Caco-2 (cell line): ENCODE results near the gene LUZP1. TPM values are rescaled to one million over a fixed set of nuclear protein-coding genes. Genes with fewer than 3 reads are reported as not detected.

Experiments
- BruUV-seq: library from RNA; stranded (reverse); fragments of 400-500 nt; replicated peaks from 2 replicates; lab custom pipeline; 2021; lab: Mats Ljungman, UMichigan
- CTCF ChIA-PET: fragments of 300-600 bp; sonication (Branson Sonifier 250); formaldehyde crosslinking; loops from one replicate; lab custom pipeline; 2022; ENCODE audit warnings: antibody characterized with exemption; lab: Charles Lee
- POLR2A ChIA-PET: fragments of 300-600 bp; sonication (Branson Sonifier 250); formaldehyde crosslinking; loops from one replicate; lab custom pipeline; 2022; ENCODE audit warnings: antibody characterized with exemption; lab: Charles Lee
- DNase-seq, 2 experiments: peaks; one replicate each; pipeline versions ENCODE4 v3.0.0 to v3.0.0-alpha.2; 2020 to 2022
- H3K27me3 ChIP-seq: replicated peaks from 2 replicates; pipeline ENCODE4 v1.6.0; 2011; ENCODE audit warnings: low read length; ENCODE audit not compliant: control insufficient read depth, insufficient read depth
- H3K36me3 ChIP-seq: 2 replicates; pipeline ENCODE4 v1.5.1; 2011; ENCODE audit warnings: low read length; ENCODE audit not compliant: control insufficient read depth, insufficient read depth
- H3K4me1 ChIP-seq: fragments of 250-450 bp; sonication (Bioruptor Pico); 2 replicates; pipeline ENCODE4 v1.5.1; 2020; ENCODE audit warnings: mild to moderate bottlenecking
- H3K4me3 ChIP-seq: 2 replicates; pipeline ENCODE4 v1.5.1; 2011; ENCODE audit warnings: low read depth, mild to moderate bottlenecking, control low read depth, low read length
- H3K9me3 ChIP-seq: fragments of 250-450 bp; sonication (Bioruptor Pico); 2 replicates; pipeline ENCODE4 v1.5.1; 2020; ENCODE audit warnings: mild to moderate bottlenecking, moderate library complexity
- H3K27ac Mint-ChIP-seq: one replicate; pipeline ENCODE4 v1.8.0; 2022; ENCODE audit warnings: mixed read lengths; ENCODE audit not compliant: unreplicated experiment
- H3K27me3 Mint-ChIP-seq: one replicate; pipeline ENCODE4 v1.8.0; 2022; ENCODE audit warnings: mixed read lengths; ENCODE audit not compliant: insufficient read depth, unreplicated experiment
- H3K36me3 Mint-ChIP-seq: one replicate; pipeline ENCODE4 v1.8.0; 2022; ENCODE audit warnings: mild to moderate bottlenecking, mixed read lengths; ENCODE audit not compliant: insufficient read depth, unreplicated experiment
- H3K4me1 Mint-ChIP-seq: one replicate; pipeline ENCODE4 v1.8.0; 2022; ENCODE audit warnings: low read depth, mixed read lengths; ENCODE audit not compliant: unreplicated experiment
- H3K4me3 Mint-ChIP-seq: one replicate; pipeline ENCODE4 v1.8.0; 2022; ENCODE audit warnings: mild to moderate bottlenecking, moderate library complexity, mixed read lengths; ENCODE audit not compliant: unreplicated experiment
- H3K9me3 Mint-ChIP-seq: one replicate; pipeline ENCODE4 v1.8.0; 2022; ENCODE audit warnings: mixed read lengths; ENCODE audit not compliant: unreplicated experiment
- CTCF ChIP-seq, 2 experiments: fragments of 200-600 bp in 1 of 2; IDR thresholded peaks; 1 replicate in 1 of 2; 2 replicates in 1 of 2; pipeline versions ENCODE4 v1.5.1 to v1.8.0; 2011 to 2022; ENCODE audit warnings: antibody characterized with exemption in 1 of 2, control low read depth in 1 of 2, inconsistent platforms in 1 of 2, low read depth in 1 of 2, low read length in 1 of 2, mild to moderate bottlenecking in 1 of 2, moderate library complexity in 1 of 2; ENCODE audit not compliant: insufficient read depth in 1 of 2, severe bottlenecking in 1 of 2, unreplicated experiment in 1 of 2
- intact Hi-C: fragments of 100-400 bp; cut with micrococcal nuclease; formaldehyde crosslinking; loops from one replicate; pipeline ENCODE4 v1.10.0; 2022; ENCODE audit not compliant: unreplicated experiment
- total RNA-seq: library from RNA; stranded (reverse); gene quantifications from 2 replicates; pipeline ENCODE4 v1.2.3, GENCODE V29; 2022

LUZP1 gene
- total RNA-seq, 1 experiment from 2014 or later, result 20.6 TPM

- DNase-seq, result no peak
- H3K27me3 ChIP-seq, result no peaks in the 10 kb centered on the region
- H3K4me1 Mint-ChIP-seq, result peaks cover 3% of the 10 kb centered on the region
- H3K36me3 ChIP-seq, result no peaks in the 10 kb centered on the region
- no peaks in the 10 kb centered on the region for H3K9me3 Mint-ChIP-seq
- no peak overlapping the region for H3K4me3 Mint-ChIP-seq
- H3K27ac Mint-ChIP-seq, result no peak overlapping the region
- no peak overlapping the region for H3K4me3 ChIP-seq
- CTCF ChIA-PET, result no interaction called here
- intact Hi-C loops, result no loop called here
- H3K27me3 Mint-ChIP-seq, result no peaks in the 10 kb centered on the region
- POLR2A ChIA-PET, result no interaction called here
- BruUV-seq, result no TSS peak
- H3K9me3 ChIP-seq, result no peaks in the 10 kb centered on the region
- peaks cover 9% of the 10 kb centered on the region for H3K36me3 Mint-ChIP-seq
- H3K4me1 ChIP-seq, result peaks cover 4% of the 10 kb centered on the region; the same call in 1 of the 2 replicates
- no peak for TF ChIP-seq CTCF (IDR thresholded peaks at IDR 0.05; ENCODE audit: insufficient read depth in 1 of 2, low read depth in 1 of 2, low read length in 1 of 2, severe bottlenecking in 1 of 2, unreplicated experiment in 1 of 2)
Observed at GRCh38 chr1:23171181-23171755, 2.6 kb upstream of the LUZP1 start.

DNA sequence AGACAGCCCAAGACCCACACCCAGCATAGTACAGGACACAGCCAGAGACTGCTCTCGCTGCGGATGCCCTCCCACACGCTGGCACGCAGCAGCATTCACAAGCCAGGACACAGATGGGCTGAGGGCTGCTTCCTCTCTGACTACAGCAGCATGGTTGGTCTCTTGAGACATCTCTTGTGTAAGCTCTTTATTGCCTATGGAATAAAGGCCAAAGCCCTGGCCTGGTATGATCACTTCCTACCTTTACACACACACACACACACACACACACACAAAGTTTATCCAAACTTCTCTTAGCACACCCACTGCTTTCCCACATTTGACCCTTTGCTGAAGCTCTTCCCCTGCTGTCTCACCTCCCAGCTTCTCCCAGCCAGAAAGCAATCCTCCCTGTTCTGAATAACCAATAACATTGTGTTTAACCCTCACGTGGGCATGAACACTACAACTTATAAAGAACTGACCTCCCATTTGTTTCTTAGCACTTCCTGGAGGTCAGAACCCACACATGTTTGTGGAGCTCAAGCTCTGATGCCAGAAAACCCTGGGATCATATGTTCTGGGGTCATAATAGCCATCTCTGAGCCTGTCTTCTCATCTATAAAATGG, 1.2 kb upstream of the LUZP1 start:
- Histone ChIP-seq H3K36me3 (no peaks in the 10 kb centered on the region), H3K4me3 (no peak overlapping the region), H3K27me3 (no peaks in the 10 kb centered on the region), H3K9me3 (no peaks in the 10 kb centered on the region), H3K4me1 (peaks cover 4% of the 10 kb centered on the region; the same call in 1 of the 2 replicates)
- Mint-ChIP-seq H3K36me3 (peaks cover 9% of the 10 kb centered on the region), H3K4me3 (no peak overlapping the region), H3K27ac (no peak overlapping the region), H3K27me3 (no peaks in the 10 kb centered on the region), H3K9me3 (no peaks in the 10 kb centered on the region), H3K4me1 (peaks cover 10% of the 10 kb centered on the region)
- CTCF ChIA-PET, result no interaction called here
- DNase-seq, result no peak
- TF ChIP-seq CTCF (IDR thresholded peaks at IDR 0.05; ENCODE audit: insufficient read depth in 1 of 2, low read depth in 1 of 2, low read length in 1 of 2, severe bottlenecking in 1 of 2, unreplicated experiment in 1 of 2), result no peak
- BruUV-seq, result no TSS peak
- POLR2A ChIA-PET, result no interaction called here
- intact Hi-C loops, result loop anchor here (5.0 kb wide), 2 partner anchors 48 to 153 kb away; partner anchors contain the start of genes KDM1A and TEX46

DNA sequence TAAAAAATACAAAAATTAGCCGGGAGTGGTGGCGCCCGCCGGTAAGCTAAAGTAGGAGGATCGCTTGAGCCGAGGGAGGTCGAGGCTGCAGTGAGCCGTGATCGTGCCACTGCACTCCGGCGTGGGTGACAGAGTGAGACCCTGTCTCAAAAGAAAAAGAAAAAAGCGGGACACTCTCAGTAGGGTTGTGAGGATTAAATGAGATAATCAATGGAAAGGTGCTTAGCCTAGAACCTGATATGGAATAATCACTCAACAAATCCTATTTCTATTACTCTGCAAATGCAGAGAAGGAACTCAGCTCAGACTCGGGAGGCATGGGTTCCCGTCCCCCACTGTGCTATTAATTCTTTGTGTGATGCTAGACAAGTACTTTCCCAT, 529 bp upstream of the LUZP1 start:
- Mint-ChIP-seq H3K4me1 (peaks cover 10% of the 10 kb centered on the region), H3K9me3 (no peaks in the 10 kb centered on the region), H3K27me3 (no peaks in the 10 kb centered on the region), H3K36me3 (peaks cover 9% of the 10 kb centered on the region), H3K27ac (peak overlapping the region; percentile 97), H3K4me3 (no peak overlapping the region)
- intact Hi-C loops, result loop anchor here (5.0 kb wide), 2 partner anchors 47 to 152 kb away; partner anchors contain the start of genes KDM1A and TEX46
- POLR2A ChIA-PET, result interaction anchor here (0.6 to 0.8 kb wide), 2 partner anchors 54 to 108 kb away, joined by 3 to 8 read pairs; no protein-coding TSS in a partner anchor
- Histone ChIP-seq H3K9me3 (no peaks in the 10 kb centered on the region), H3K4me3 (no peak overlapping the region), H3K36me3 (no peaks in the 10 kb centered on the region), H3K27me3 (no peaks in the 10 kb centered on the region), H3K4me1 (peaks cover 4% of the 10 kb centered on the region; the same call in 1 of the 2 replicates)
- TF ChIP-seq CTCF (IDR thresholded peaks at IDR 0.05; ENCODE audit: insufficient read depth in 1 of 2, low read depth in 1 of 2, low read length in 1 of 2, severe bottlenecking in 1 of 2, unreplicated experiment in 1 of 2), result no peak
- BruUV-seq, result no TSS peak
- CTCF ChIA-PET, result interaction anchor here (1.0 kb wide), 1 partner anchor 16 kb away, joined by 3 read pairs; no protein-coding TSS in a partner anchor
- no peak for DNase-seq
